Trophoblast cell (in vitro differentiated cells and primary cell): ENCODE results near the gene LDB2.
A peak's percentile ranks its signal among the peaks of the same experiment; 100 is the strongest.

ENCODE experiments used
- DNase-seq, 2 donors: peaks; one replicate each; pipeline ENCODE4 v3.0.0-alpha.2; 2016
- H2AFZ ChIP-seq: 2 replicates; pipeline ENCODE4 v1.6.1; 2013; ENCODE audit warnings: low read length, moderate library complexity, mild to moderate bottlenecking; ENCODE audit not compliant: insufficient read depth, poor library complexity
- H2AK5ac ChIP-seq: 2 replicates; pipeline ENCODE4 v1.6.1; 2013; ENCODE audit warnings: mild to moderate bottlenecking, low read length
- H2BK120ac ChIP-seq: 2 replicates; pipeline ENCODE4 v1.6.1; 2013; ENCODE audit warnings: low read length, mild to moderate bottlenecking, moderate library complexity; ENCODE audit not compliant: insufficient read depth, poor library complexity
- H2BK12ac ChIP-seq: 2 replicates; pipeline ENCODE4 v1.6.1; 2013; ENCODE audit warnings: mild to moderate bottlenecking, low read length, moderate library complexity
- H2BK5ac ChIP-seq: 2 replicates; pipeline ENCODE4 v1.6.1; 2013; ENCODE audit warnings: low read length, low read depth, moderate library complexity, mild to moderate bottlenecking; ENCODE audit not compliant: poor library complexity
- H3K14ac ChIP-seq: 2 replicates; pipeline ENCODE4 v1.6.1; 2013; ENCODE audit warnings: mild to moderate bottlenecking, low read length
- H3K18ac ChIP-seq: 2 replicates; pipeline ENCODE4 v1.6.1; 2013; ENCODE audit warnings: mild to moderate bottlenecking, low read length
- H3K23ac ChIP-seq: 2 replicates; pipeline ENCODE4 v1.6.1; 2013; ENCODE audit warnings: low read length
- H3K27ac ChIP-seq: 2 replicates; pipeline ENCODE4 v1.5.1; 2013; ENCODE audit warnings: low read depth, mild to moderate bottlenecking, inconsistent platforms, low read length, moderate library complexity
- H3K27me3 ChIP-seq: 2 replicates; pipeline ENCODE4 v1.6.1; 2013; ENCODE audit warnings: inconsistent platforms, mild to moderate bottlenecking, low read length, moderate library complexity; ENCODE audit not compliant: insufficient read depth
- H3K36me3 ChIP-seq, 2 experiments: 1 replicate in 1 of 2; 2 replicates in 1 of 2; pipeline ENCODE4 v1.6.1; 2013; ENCODE audit warnings: low read length in 2 of 2, mild to moderate bottlenecking in 2 of 2, moderate library complexity in 1 of 2; ENCODE audit not compliant: insufficient read depth in 2 of 2, control insufficient read depth in 1 of 2
- H3K4ac ChIP-seq: 2 replicates; pipeline ENCODE4 v1.6.1; 2013; ENCODE audit warnings: low read depth, mild to moderate bottlenecking, low read length, moderate library complexity
- H3K4me1 ChIP-seq, 2 experiments: 1 replicate in 1 of 2; 2 replicates in 1 of 2; pipeline ENCODE4 v1.6.1; 2013; ENCODE audit warnings: low read length in 2 of 2, mild to moderate bottlenecking in 2 of 2, moderate library complexity in 1 of 2; ENCODE audit not compliant: insufficient read depth in 2 of 2, control insufficient read depth in 1 of 2
- H3K4me2 ChIP-seq: 2 replicates; pipeline ENCODE4 v1.6.1; 2013; ENCODE audit warnings: inconsistent platforms, mild to moderate bottlenecking, low read length, moderate library complexity
- H3K4me3 ChIP-seq: 2 replicates; pipeline ENCODE4 v1.5.1; 2013; ENCODE audit warnings: mild to moderate bottlenecking, low read depth, low read length, inconsistent platforms
- H3K79me1 ChIP-seq: one replicate; pipeline ENCODE4 v1.6.1; 2013; ENCODE audit warnings: low read length
- H3K79me2 ChIP-seq: 2 replicates; pipeline ENCODE4 v1.6.1; 2013; ENCODE audit warnings: low read length, mild to moderate bottlenecking; ENCODE audit not compliant: control insufficient read depth, insufficient read depth, poor library complexity
- H3K9ac ChIP-seq: 2 replicates; pipeline ENCODE4 v1.6.1; 2013; ENCODE audit warnings: mild to moderate bottlenecking, low read length
- H3K9me3 ChIP-seq: 2 replicates; pipeline ENCODE4 v1.6.1; 2013; ENCODE audit warnings: low read depth, mild to moderate bottlenecking, control low read depth, inconsistent platforms, low read length; ENCODE audit not compliant: insufficient read depth
- H4K12ac ChIP-seq: 2 replicates; pipeline ENCODE4 v1.6.1; 2013; ENCODE audit warnings: low read depth, mild to moderate bottlenecking, low read length, moderate library complexity
- H4K8ac ChIP-seq: 2 replicates; pipeline ENCODE4 v1.6.1; 2013; ENCODE audit warnings: low read depth, mild to moderate bottlenecking, low read length, moderate library complexity
- H4K91ac ChIP-seq: one replicate; pipeline ENCODE4 v1.6.1; 2013; ENCODE audit warnings: low read depth, mild to moderate bottlenecking, low read length, moderate library complexity
- WGBS: extraction: QIAGEN DNeasy Blood & Tissue Kit; methylation state at CpG from one replicate; pipeline ENCODE4 v1.1.7; 2013; ENCODE audit warnings: missing lambda C conversion rate; ENCODE audit not compliant: insufficient read length, insufficient coverage; ENCODE audit errors: extremely low coverage; 5-methylcytosine and 5-hydroxymethylcytosine counted together

LDB2 gene

DNA sequence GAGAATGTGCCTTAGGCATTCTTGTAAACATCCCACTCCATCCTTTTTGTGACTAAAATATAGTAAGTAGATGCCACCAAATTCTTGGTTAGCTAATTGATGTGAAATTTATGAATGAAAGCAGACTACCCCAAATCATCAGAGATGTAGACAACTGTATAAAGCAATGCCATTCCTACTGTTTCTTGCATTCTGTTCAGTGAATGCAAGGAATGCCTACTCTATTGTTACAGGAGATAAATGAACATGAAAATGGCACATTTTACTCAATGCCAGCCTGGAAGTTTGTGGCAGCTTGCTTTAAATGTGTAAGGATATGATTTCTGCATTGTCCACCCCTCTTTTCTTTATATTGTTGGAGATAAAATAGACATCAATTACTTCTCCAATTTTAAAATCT is 317.9 kb downstream of the LDB2 start:
- DNase-seq = no peak
- no peak overlapping the region for H2BK120ac ChIP-seq
- H4K8ac ChIP-seq = no peak overlapping the region
- H4K12ac ChIP-seq = no peak overlapping the region
- H3K23ac ChIP-seq = no peak overlapping the region
- H3K27ac ChIP-seq = no peak overlapping the region
- no peaks in the 10 kb centered on the region for H3K36me3 ChIP-seq
- H3K4ac ChIP-seq = no peak overlapping the region
- no peak overlapping the region for H3K9ac ChIP-seq
- peaks cover 1% of the 10 kb centered on the region for H3K9me3 ChIP-seq
- no peak overlapping the region for H3K4me2 ChIP-seq
- H2BK5ac ChIP-seq = no peak overlapping the region
- H3K79me2 ChIP-seq = no peaks in the 10 kb centered on the region
- no peak overlapping the region for H3K18ac ChIP-seq
- no peak overlapping the region for H2AFZ ChIP-seq
- H3K4me1 ChIP-seq = no peaks in the 10 kb centered on the region
- H2BK12ac ChIP-seq = no peak overlapping the region
- no peak overlapping the region for H3K4me3 ChIP-seq
- H3K27me3 ChIP-seq = no peaks in the 10 kb centered on the region
- H3K79me1 ChIP-seq = no peaks in the 10 kb centered on the region
- H4K91ac ChIP-seq = no peak overlapping the region
- no peak overlapping the region for H2AK5ac ChIP-seq
- no peak overlapping the region for H3K14ac ChIP-seq

DNA sequence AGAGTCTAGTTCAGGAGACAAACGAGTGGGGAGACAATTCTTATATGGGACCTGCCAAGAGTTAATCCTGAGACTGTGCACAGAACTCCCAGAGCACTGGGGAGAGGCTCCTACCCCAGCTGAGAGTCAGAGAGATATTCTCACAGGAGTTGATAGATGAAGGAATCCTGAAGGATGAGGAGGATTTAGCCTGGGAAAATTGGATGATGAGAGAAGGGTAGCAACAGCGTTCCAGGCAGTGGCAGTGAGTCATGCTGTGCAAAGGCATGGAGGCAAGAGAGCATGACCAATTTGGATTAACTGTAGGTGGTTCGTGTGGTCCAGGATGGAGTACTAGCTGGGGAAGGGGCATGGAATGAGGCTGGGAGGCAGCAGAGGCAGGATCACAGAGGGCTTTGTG is 318.6 kb downstream of the LDB2 start:
- no peaks in the 10 kb centered on the region for H3K27me3 ChIP-seq
- H3K18ac ChIP-seq = no peak overlapping the region
- H2BK12ac ChIP-seq = no peak overlapping the region
- no peaks in the 10 kb centered on the region for H3K79me1 ChIP-seq
- H3K4me3 ChIP-seq = no peak overlapping the region
- H3K4ac ChIP-seq = no peak overlapping the region
- H3K4me2 ChIP-seq = no peak overlapping the region
- H2BK5ac ChIP-seq = no peak overlapping the region
- H3K14ac ChIP-seq = no peak overlapping the region
- H3K4me1 ChIP-seq = no peaks in the 10 kb centered on the region
- H3K36me3 ChIP-seq = no peaks in the 10 kb centered on the region
- H3K23ac ChIP-seq = no peak overlapping the region
- H3K9me3 ChIP-seq = peaks cover 1% of the 10 kb centered on the region
- no peak overlapping the region for H4K12ac ChIP-seq
- no peak overlapping the region for H2BK120ac ChIP-seq
- no peak overlapping the region for H3K9ac ChIP-seq
- no peak overlapping the region for H3K27ac ChIP-seq
- no peak overlapping the region for H2AFZ ChIP-seq
- H4K91ac ChIP-seq = no peak overlapping the region
- WGBS = no CpG with 5 or more reads among the region's 3 CpGs
- no peaks in the 10 kb centered on the region for H3K79me2 ChIP-seq
- peak in 1 of 2 donors; percentile 4 for DNase-seq
- no peak overlapping the region for H4K8ac ChIP-seq
- H2AK5ac ChIP-seq = no peak overlapping the region

DNA sequence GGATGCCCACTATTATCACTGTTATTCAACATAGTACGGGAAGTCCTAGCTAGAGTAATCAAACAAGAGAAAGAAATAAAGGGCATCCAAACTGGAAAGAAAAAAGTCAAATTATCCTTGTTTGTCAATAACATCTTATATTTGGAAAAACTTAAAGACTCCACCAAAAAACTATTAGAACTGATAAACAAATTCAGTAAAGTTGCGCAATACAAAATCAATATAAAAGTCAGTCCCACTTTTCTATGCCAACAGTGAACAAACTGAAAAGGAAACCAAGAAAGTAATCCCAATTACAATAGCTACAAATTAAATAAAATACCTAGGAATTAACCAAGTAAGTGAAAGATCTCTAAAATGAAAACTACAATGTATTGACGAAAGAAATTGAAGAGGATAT is 321.3 kb downstream of the LDB2 start:
- no peak overlapping the region for H3K9ac ChIP-seq
- no peak overlapping the region for H3K14ac ChIP-seq
- H3K4ac ChIP-seq = no peak overlapping the region
- H3K9me3 ChIP-seq = no peaks in the 10 kb centered on the region
- H4K91ac ChIP-seq = no peak overlapping the region
- H3K18ac ChIP-seq = no peak overlapping the region
- no peaks in the 10 kb centered on the region for H3K4me1 ChIP-seq
- H2BK5ac ChIP-seq = no peak overlapping the region
- no peak overlapping the region for H2BK120ac ChIP-seq
- no peak overlapping the region for H3K4me3 ChIP-seq
- H3K36me3 ChIP-seq = no peaks in the 10 kb centered on the region
- no peak overlapping the region for H4K12ac ChIP-seq
- no peak overlapping the region for H2BK12ac ChIP-seq
- H2AK5ac ChIP-seq = no peak overlapping the region
- H3K79me1 ChIP-seq = no peaks in the 10 kb centered on the region
- no peaks in the 10 kb centered on the region for H3K27me3 ChIP-seq
- no peak overlapping the region for H3K4me2 ChIP-seq
- no peak for DNase-seq
- H3K27ac ChIP-seq = no peak overlapping the region
- no CpG with 5 or more reads among the region's 3 CpGs for WGBS
- no peak overlapping the region for H2AFZ ChIP-seq
- H3K79me2 ChIP-seq = no peaks in the 10 kb centered on the region
- H4K8ac ChIP-seq = no peak overlapping the region
- H3K23ac ChIP-seq = no peak overlapping the region

DNA sequence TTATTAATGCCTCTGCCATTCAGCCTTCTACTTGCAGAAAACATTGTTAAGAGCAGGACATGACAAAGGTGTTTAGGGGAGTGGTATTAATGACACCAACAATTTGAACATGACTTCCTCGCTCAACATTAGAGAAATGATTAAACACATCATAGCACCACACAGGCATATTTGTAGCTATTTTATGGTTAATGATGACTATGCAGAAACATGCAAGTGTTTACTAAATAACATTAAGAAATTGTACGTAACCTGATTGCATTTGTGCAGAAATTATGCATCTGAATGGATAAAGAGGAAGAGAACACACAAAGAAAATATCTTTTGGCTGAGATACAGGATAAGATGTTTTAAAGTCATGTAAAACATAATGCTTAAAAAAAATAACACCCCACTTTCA is 323.5 kb downstream of the LDB2 start:
- Histone ChIP-seq H3K36me3 (no peaks in the 10 kb centered on the region), H2BK12ac (no peak overlapping the region)

More for the DNA sequence above, 323.5 kb downstream of the LDB2 start:
- Histone ChIP-seq H3K9me3 (no peaks in the 10 kb centered on the region), H3K4me3 (no peak overlapping the region), H3K79me2 (no peaks in the 10 kb centered on the region), H3K23ac (no peak overlapping the region), H3K27me3 (no peaks in the 10 kb centered on the region), H3K4me1 (no peaks in the 10 kb centered on the region), H4K91ac (no peak overlapping the region), H3K14ac (no peak overlapping the region), H2AFZ (no peak overlapping the region), H2AK5ac (no peak overlapping the region), H3K27ac (no peak overlapping the region), H3K4me2 (no peak overlapping the region), H4K12ac (no peak overlapping the region), H3K4ac (no peak overlapping the region), H3K18ac (no peak overlapping the region), H3K9ac (no peak overlapping the region), H2BK5ac (no peak overlapping the region), H2BK120ac (no peak overlapping the region), H3K79me1 (no peaks in the 10 kb centered on the region), H4K8ac (no peak overlapping the region)
- no CpG with 5 or more reads among the region's 2 CpGs for WGBS
- no peak for DNase-seq
